GM10266 (cell line): ENCODE results near the gene COL27A1.
"Not testable (repeated sequence)": the region's sequence is repeated elsewhere in the genome, so short reads cannot be mapped to it uniquely, and the experiment has no call there.

ENCODE experiments used
- DNase-seq: peaks from one replicate; pipeline ENCODE4 v3.0.0; 2012; ENCODE audit errors: extremely low spot score
- TF ChIP-seq, protein P1 (sequence below): IDR thresholded peaks from 2 replicates; pipeline ENCODE4 v1.5.1; 2012; ENCODE audit warnings: mild to moderate bottlenecking, low read depth; ENCODE audit not compliant: control insufficient read depth, insufficient read depth; ENCODE audit errors: missing control alignments

Gene COL27A1

DNA sequence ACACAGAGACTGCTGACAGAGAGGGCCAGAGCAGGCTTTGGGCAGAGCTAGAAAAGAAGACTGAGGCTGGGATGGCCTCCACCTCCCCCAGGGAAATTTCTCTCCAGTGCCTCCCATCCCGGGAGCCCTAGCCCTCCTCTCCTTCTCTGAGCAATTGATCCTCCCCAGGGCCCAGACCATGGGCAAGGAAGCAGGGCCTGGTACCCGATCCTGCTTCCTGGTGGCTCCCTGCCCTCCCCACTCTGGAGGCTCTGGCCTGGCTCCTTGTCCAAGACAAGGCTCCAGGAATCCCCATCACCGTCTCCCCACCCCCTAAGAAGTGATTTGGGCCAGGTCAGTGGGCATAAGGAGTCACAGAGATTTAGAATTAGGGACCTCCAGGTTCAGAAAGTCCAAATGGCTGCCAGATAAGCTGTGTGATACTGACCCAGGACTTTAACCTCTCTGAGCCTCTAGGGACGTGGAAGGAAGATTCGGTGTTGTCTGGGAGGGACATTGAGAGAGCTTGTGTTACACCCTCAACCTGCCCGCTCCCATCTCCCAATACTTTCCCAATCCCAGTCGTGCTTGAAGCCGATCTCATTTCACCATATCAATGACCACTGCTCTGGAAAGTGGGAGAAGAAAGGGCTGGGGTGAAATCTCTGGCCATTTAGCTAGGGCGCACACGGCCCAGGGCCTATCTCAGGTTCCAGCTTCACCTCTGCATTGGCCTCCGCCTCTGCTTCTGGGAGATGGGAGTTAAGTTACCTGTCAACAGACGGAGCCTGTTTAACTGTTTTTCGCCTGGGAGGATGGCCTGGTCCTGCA, 30.5 kb upstream of the COL27A1 start:
- DNase-seq: no peak
- TF ChIP-seq, protein P1, sequence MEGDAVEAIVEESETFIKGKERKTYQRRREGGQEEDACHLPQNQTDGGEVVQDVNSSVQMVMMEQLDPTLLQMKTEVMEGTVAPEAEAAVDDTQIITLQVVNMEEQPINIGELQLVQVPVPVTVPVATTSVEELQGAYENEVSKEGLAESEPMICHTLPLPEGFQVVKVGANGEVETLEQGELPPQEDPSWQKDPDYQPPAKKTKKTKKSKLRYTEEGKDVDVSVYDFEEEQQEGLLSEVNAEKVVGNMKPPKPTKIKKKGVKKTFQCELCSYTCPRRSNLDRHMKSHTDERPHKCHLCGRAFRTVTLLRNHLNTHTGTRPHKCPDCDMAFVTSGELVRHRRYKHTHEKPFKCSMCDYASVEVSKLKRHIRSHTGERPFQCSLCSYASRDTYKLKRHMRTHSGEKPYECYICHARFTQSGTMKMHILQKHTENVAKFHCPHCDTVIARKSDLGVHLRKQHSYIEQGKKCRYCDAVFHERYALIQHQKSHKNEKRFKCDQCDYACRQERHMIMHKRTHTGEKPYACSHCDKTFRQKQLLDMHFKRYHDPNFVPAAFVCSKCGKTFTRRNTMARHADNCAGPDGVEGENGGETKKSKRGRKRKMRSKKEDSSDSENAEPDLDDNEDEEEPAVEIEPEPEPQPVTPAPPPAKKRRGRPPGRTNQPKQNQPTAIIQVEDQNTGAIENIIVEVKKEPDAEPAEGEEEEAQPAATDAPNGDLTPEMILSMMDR: no peak

DNA sequence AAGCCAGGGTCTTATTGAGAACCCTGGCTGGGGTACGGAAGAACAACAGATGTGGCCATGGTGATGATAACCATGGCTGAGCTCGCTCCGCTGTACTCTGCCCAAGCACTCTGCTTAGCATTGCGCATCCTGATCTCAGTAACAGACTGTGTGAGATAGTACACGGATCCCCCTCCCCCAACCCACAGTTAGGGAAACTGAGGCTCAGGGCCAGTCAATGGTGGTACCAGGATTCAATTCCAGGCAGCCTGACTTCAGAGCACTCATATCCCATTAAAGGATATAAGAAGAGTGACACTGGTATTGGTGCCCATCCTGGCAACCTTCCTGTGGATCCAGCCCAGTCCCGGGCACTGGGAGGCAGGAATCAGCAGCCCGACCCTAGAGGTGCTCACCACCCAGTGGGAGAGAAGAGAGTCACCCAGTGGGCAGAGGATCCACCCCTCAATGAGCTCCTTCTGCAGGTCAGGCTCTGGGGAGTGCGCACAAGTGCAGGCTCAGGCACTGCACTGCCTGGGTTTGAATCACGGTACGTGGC, 29.8 kb upstream of the COL27A1 start:
- TF ChIP-seq, protein P1: no peak
- DNase-seq: no peak

DNA sequence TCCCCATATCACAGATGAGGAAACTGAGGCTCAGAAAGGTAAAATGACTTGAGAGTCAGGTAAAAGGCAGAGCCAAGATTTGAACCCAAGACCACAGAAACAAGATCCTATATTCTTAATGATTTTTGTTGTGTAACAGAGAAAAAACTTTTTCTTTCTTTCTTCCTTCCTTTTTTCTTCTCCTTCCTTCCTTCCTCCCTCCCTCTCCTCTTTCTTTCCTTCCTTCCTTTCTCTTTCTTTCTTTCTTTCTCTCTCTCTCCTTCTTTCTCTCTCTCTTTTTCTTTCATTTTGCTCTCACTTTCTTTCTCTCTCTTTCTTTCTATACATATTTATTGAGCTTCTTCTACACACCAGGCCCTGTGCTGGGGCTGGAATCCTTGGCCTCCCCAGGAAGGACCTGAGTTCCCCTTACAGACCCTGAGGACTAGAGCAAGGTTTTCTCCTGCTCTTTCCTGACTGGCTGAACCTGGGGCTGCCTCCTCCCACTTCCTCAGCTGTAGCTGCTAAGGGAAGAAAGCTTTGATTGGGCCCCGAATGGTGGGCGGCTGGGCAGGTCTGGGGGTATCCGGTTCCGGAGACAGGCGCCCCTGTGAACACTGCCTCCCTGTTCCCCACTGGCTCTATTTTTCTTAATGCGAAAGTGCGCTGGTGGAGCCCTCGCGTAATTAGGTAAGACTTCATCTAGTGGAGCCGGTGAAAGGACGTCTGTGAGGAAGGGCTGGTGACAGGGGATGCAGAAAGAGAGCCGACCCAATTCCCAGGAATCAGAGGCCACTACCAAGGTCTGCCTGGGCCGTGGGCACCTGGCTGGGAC, 28.9 kb upstream of the COL27A1 start:
- no peak for DNase-seq
- TF ChIP-seq, protein P1: no peak

DNA sequence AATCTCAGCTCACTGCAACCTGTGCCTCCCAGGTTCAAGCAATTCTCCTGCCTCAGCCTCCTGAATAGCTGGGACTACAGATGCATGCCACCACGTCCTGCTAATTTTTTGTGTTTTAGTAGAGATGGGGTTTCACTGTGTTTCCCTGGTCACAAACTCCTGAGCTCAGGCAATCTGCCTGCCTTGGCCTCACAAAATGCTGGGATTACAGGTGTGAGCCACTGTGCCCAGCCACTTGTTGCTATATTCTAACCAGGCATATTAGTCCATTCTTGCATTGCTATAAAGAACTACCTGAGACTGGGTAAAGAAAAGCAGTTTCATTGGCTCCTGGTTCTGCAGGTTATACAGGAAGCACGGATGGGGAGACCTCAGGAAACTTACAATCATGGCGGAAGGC, 26.6 kb upstream of the COL27A1 start:
- not testable (repeated sequence) for DNase-seq

DNA sequence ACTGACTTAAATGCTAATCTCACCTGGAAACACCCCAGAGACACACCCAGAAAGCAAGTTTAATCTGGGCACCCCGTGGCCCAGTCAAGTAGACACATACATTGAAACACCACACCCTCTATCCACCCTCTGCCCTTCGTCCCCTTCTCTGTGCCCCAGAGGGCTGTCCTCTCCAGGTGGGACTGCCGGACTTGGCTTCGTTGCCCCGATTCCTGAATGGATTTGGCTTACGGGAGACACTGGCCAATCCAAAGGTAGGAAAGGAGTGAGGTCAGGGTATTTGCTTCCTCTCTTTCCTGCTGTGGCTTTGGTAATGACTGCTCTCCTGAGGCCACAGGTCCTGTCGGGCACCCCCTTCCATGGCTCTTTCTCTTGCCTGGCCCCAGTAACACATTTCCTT, 25.2 kb upstream of the COL27A1 start:
- DNase-seq: no peak
- TF ChIP-seq, protein P1: no peak

DNA sequence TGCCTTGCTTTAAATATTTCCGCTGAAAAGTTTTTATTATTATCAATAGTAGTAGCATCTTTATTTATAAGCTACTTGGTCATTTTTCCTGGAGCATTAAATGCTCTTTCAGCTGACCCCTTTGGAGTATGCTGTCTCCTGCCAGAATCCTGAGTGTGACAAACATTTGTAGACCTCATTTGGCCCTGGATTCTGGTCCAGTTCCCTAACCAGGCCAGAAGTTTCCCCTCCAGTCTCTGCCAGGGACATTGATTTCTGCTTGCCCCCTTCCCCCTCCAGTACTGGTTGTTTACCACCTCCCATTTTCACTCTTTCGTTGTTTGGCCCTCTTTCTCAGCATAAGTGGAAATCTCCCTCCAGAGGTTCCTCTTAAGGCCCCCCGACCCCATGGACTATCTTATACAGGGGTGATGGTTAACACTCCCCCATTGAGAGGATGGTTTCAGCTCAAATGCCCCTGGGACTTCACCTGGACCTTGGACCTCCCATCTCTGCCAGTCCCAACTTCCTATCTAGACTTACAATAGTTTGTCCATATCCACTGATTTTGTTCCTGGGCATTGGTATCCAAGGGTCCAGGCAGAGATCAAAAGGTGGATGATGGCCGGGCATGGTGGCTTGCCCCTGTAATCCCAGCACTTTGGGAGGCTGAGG, 24.6 kb upstream of the COL27A1 start:
- TF ChIP-seq, protein P1: no peak

DNA sequence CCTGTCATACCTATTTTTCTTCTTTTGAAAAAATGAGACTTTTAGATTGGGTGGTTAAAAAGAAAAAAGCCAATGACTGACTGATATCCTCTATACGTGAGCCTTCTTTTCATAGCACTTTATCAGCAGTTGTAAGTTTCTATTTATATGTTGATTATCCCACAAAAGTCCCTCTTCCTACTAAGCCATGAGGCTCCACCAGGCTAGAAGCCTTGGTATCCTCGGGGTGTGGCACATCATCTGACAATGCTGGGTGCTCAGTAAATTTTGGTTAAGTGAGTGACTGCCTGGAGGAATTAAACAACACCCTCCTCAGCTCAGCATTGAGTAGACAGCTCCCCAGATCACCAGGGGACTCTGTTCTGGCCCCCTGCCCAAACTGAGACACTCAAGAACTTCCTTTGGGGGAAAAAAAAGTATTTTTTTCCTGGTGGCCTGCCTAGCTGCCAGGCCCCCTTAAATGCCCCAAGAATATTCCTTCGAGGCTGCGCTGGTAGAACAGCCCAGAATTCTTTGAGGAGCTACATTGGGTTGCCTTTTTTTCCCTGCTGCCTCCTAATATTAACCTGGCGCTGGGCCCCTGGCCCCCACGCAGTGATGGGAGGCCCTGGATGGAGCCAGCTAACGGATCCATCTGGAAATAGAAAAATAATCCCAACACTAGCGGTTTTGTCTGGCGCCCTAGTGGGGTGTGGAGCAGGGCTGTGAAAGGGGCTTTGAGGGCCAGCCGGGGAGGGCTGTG, 23.4 kb upstream of the COL27A1 start:
- TF ChIP-seq, protein P1: no peak
- no peak for DNase-seq

More for the DNA sequence above, 24.6 kb upstream of the COL27A1 start:
- DNase-seq: no peak
